PFSK-1 (cell line): ENCODE data around the gene RASIP1.

Experiments used
- POLR2AphosphoS5 ChIP-seq: IDR thresholded peaks from 2 replicates; pipeline ENCODE4 v1.6.1; 2012; ENCODE audit warnings: low read depth, mild to moderate bottlenecking, control low read depth, low read length, moderate library complexity
- TAF1 ChIP-seq: IDR thresholded peaks from 2 replicates; pipeline ENCODE4 v1.6.1; 2012; ENCODE audit warnings: low read length, control low read depth, borderline replicate concordance; ENCODE audit not compliant: insufficient read depth

GRCh38 chr19:48739404-48740163, 826 bp downstream of the RASIP1 start:
- no peak for TF ChIP-seq POLR2AphosphoS5
- no peak for TF ChIP-seq TAF1
